ENCODE data around the gene CCDC172.

Gene CCDC172

DNA sequence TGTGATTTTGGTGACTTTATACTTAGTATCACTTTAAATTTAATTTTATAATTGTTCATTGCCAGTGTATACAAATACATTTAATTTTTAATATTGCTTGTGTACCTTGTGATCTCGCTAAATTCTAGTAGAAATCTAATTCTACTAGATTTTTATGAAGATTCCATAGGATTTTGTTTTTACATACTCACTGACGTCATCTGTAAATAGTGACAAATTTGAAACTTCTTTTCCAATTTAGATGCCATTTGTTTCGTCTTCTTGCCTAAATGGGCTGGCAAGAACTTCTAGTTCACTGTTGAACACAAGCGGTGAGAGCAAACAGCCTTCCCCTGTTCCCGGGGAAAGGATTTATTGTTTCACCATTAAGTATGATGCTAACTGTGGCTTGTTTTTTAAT lies 86.1 kb downstream of the CCDC172 start:
- H3K36me3 ChIP-seq (ENCODE audit: control insufficient read depth in 2 of 2, insufficient read depth in 1 of 2, low read length in 2 of 2) = no peaks in the 10 kb centered on the region
- CTCF ChIA-PET = no interaction called here
- TF ChIP-seq GLIS2 (tag by site-specific recombination; IDR thresholded peaks at IDR 0.05) (no peak), ZNF157 (tag by site-specific recombination; IDR thresholded peaks at IDR 0.05) (no peak), ZBTB7A (tag by site-specific recombination; IDR thresholded peaks at IDR 0.05; ENCODE audit: low read depth) (no peak), ZNF23 (tag by site-specific recombination; IDR thresholded peaks at IDR 0.05; ENCODE audit: borderline replicate concordance) (no peak)
- POLR2A ChIA-PET = no interaction called here
- no peaks in the 10 kb centered on the region for H3K9me3 ChIP-seq (ENCODE audit: control insufficient read depth, insufficient read depth, low read depth, low read length)
- H3K4me3 ChIP-seq (ENCODE audit: low read depth, low read length) = no peak overlapping the region
- no peaks in the 10 kb centered on the region for H3K4me1 ChIP-seq (ENCODE audit: control insufficient read depth, insufficient read depth, low read length)
- no peak overlapping the region for H3K27ac ChIP-seq (ENCODE audit: extremely low read depth, low read depth, low read length)

DNA sequence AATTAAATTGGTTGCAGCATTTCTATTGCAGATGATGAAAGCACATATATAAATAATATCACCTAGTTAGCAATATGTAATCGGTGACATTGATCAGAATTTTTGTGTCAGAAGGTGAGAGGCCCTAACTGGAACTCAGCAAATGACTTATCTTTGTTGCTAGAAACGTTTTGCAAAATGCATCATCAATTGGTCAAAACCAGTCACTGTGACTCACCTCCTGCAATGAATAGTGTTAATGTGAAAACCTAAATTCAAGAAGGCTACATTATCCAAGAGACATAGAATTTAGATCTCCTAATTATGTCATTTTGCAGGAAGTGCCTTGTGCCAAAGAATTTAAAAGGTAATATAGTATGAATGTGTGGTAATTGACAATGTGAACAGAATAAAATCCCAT lies 93.6 kb downstream of the CCDC172 start:
- no peak for TF ChIP-seq ZNF529 (tag by site-specific recombination; IDR thresholded peaks at IDR 0.05; ENCODE audit: insufficient replicate concordance)
- TF ChIP-seq MEIS1 (CRISPR knock-in tag; IDR thresholded peaks at IDR 0.05; ENCODE audit: borderline replicate concordance) = no peak
- TF ChIP-seq ZNF184 (tag by site-specific recombination; IDR thresholded peaks at IDR 0.05) = no peak
- no peak for TF ChIP-seq SALL2 (tag by site-specific recombination; IDR thresholded peaks at IDR 0.05; ENCODE audit: borderline replicate concordance)
- TF ChIP-seq, protein P1, sequence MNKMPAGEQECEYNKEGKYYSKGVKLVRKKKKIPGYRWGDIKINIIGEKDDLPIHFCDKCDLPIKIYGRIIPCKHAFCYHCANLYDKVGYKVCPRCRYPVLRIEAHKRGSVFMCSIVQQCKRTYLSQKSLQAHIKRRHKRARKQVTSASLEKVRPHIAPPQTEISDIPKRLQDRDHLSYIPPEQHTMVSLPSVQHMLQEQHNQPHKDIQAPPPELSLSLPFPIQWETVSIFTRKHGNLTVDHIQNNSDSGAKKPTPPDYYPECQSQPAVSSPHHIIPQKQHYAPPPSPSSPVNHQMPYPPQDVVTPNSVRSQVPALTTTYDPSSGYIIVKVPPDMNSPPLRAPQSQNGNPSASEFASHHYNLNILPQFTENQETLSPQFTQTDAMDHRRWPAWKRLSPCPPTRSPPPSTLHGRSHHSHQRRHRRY (tag by site-specific recombination; IDR thresholded peaks at IDR 0.05) = no peak
- TF ChIP-seq, protein P2, sequence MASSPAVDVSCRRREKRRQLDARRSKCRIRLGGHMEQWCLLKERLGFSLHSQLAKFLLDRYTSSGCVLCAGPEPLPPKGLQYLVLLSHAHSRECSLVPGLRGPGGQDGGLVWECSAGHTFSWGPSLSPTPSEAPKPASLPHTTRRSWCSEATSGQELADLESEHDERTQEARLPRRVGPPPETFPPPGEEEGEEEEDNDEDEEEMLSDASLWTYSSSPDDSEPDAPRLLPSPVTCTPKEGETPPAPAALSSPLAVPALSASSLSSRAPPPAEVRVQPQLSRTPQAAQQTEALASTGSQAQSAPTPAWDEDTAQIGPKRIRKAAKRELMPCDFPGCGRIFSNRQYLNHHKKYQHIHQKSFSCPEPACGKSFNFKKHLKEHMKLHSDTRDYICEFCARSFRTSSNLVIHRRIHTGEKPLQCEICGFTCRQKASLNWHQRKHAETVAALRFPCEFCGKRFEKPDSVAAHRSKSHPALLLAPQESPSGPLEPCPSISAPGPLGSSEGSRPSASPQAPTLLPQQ (tag by site-specific recombination; IDR thresholded peaks at IDR 0.05) = no peak
- TF ChIP-seq ZNF10 (tag by site-specific recombination; IDR thresholded peaks at IDR 0.05) = no peak
- TF ChIP-seq ZNF174 (tag by site-specific recombination; IDR thresholded peaks at IDR 0.05) = no peak
- TF ChIP-seq EGR2 (tag by site-specific recombination; IDR thresholded peaks at IDR 0.05; ENCODE audit: low read depth) = no peak
- no peak for TF ChIP-seq ZNF792 (tag by site-specific recombination; IDR thresholded peaks at IDR 0.05)
- no peak for TF ChIP-seq ZNF777 (tag by site-specific recombination; IDR thresholded peaks at IDR 0.05; ENCODE audit: borderline replicate concordance)
- TF ChIP-seq ZBTB17 (tag by site-specific recombination; IDR thresholded peaks at IDR 0.05) = no peak
- no peak for TF ChIP-seq OVOL3 (tag by site-specific recombination; IDR thresholded peaks at IDR 0.05)
- TF ChIP-seq ZNF624 (tag by site-specific recombination; IDR thresholded peaks at IDR 0.05) = no peak
- TF ChIP-seq ZNF768 (tag by site-specific recombination; IDR thresholded peaks at IDR 0.05) = no peak
- TF ChIP-seq YY2 (tag by site-specific recombination; IDR thresholded peaks at IDR 0.05) = no peak
- TF ChIP-seq ZNF121 (tag by site-specific recombination; IDR thresholded peaks at IDR 0.05) = no peak
- TF ChIP-seq ZSCAN16 (tag by site-specific recombination; IDR thresholded peaks at IDR 0.05) = no peak
- H3K27ac ChIP-seq (ENCODE audit: extremely low read depth, low read depth, low read length) = no peak overlapping the region
- ChIA-PET POLR2A (no interaction called here), CTCF (no interaction called here)
- no peaks in the 10 kb centered on the region for H3K9me3 ChIP-seq (ENCODE audit: control insufficient read depth, insufficient read depth, low read depth, low read length)
- no peak overlapping the region for H3K4me3 ChIP-seq (ENCODE audit: low read depth, low read length)
- H3K4me1 ChIP-seq (ENCODE audit: control insufficient read depth, insufficient read depth, low read length) = no peaks in the 10 kb centered on the region; the same call in 1 of the 2 replicates
- no peaks in the 10 kb centered on the region for H3K36me3 ChIP-seq (ENCODE audit: control insufficient read depth in 2 of 2, insufficient read depth in 1 of 2, low read length in 2 of 2)

DNA sequence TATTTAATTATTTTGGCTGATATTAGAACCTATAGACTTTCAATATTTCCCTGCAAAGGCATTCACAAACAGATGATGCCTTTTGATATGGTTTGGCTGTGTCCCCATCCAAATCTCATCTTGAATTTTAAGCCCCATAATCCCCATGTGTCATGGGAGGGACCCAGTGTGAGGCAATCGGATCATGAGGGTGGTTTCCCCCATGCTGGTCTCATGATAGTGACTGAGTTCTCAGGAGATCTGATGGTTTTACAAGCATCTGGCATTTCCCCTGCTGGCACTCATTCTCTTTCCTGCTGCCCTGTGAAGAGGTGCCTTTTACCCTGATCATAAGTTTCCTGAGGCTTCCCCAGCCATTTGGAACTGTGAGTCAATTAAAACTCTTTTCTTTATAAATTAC lies 94.1 kb downstream of the CCDC172 start:
- Histone ChIP-seq H3K36me3 (ENCODE audit: control insufficient read depth in 2 of 2, insufficient read depth in 1 of 2, low read length in 2 of 2) (no peaks in the 10 kb centered on the region), H3K4me1 (ENCODE audit: control insufficient read depth, insufficient read depth, low read length) (no peaks in the 10 kb centered on the region; the same call in 1 of the 2 replicates), H3K4me3 (ENCODE audit: low read depth, low read length) (no peak overlapping the region), H3K9me3 (ENCODE audit: control insufficient read depth, insufficient read depth, low read depth, low read length) (no peaks in the 10 kb centered on the region), H3K27ac (ENCODE audit: extremely low read depth, low read depth, low read length) (no peak overlapping the region)
- CTCF ChIA-PET = interaction anchor here (1.2 kb wide), 1 partner anchor 26 kb away, joined by 3 read pairs; no protein-coding TSS in a partner anchor
- TF ChIP-seq IKZF3 (tag by site-specific recombination; IDR thresholded peaks at IDR 0.05) = no peak
- TF ChIP-seq ZIC2 (tag by site-specific recombination; IDR thresholded peaks at IDR 0.05) = 0 out of 2 replicates have a peak, but pooled peaks have one; percentile 21
- TF ChIP-seq ZNF266 (tag by site-specific recombination; IDR thresholded peaks at IDR 0.05; ENCODE audit: low read depth) = no peak
- no peak for TF ChIP-seq HOXD13 (CRISPR knock-in tag; IDR thresholded peaks at IDR 0.05; ENCODE audit: borderline replicate concordance)
- POLR2A ChIA-PET = no interaction called here

All from HEK293 (cell line).